Endothelial cell of umbilical vein (primary cell): ENCODE data around the gene LRRC41. TPM values are rescaled to one million over a fixed set of nuclear protein-coding genes. Genes with fewer than 3 reads are reported as not detected.

Experiments
- BruUV-seq: library from RNA; stranded (reverse); fragments of 400-500 nt; replicated peaks from 2 replicates; lab custom pipeline; 2021; lab: Mats Ljungman, UMichigan
- CTCF ChIA-PET: fragments of 300-600, 350-600 bp; sonication (Branson Sonifier 250); formaldehyde crosslinking; loops from one replicate; lab custom pipeline; 2021; ENCODE audit warnings: antibody characterized with exemption, inconsistent platforms; lab: Charles Lee
- POLR2A ChIA-PET: fragments of 300-600, 350-600 bp; sonication (Branson Sonifier 250); formaldehyde crosslinking; loops from one replicate; lab custom pipeline; 2021; ENCODE audit warnings: antibody characterized with exemption, inconsistent platforms; lab: Charles Lee
- DNase-seq: peaks from one replicate; pipeline ENCODE4 v3.0.0-alpha.2; 2011; ENCODE audit warnings: low read depth, low spot score
- FAIRE-seq: peaks from 2 replicates; lab custom pipeline; 2011; peaks lifted over from hg19 to GRCh38; lab: Jason Lieb, UNC
- H2AFZ ChIP-seq: 2 replicates; pipeline ENCODE4 v1.6.0; 2012; ENCODE audit warnings: low read depth, low read length, control low read depth, inconsistent platforms
- H3K27ac ChIP-seq: 2 replicates; pipeline ENCODE4 v1.5.1; 2011; ENCODE audit warnings: low read depth, mild to moderate bottlenecking, control low read depth, low read length, moderate library complexity; ENCODE audit not compliant: insufficient read depth
- H3K27me3 ChIP-seq, 2 experiments: 2 replicates each; pipeline versions ENCODE4 v1.6.0 to v1.6.1; 2011; ENCODE audit warnings: low read length in 2 of 2, mixed read lengths in 1 of 2; ENCODE audit not compliant: control insufficient read depth in 2 of 2, insufficient read depth in 2 of 2
- H3K36me3 ChIP-seq, 2 experiments: 2 replicates in 1 of 2; 3 replicates in 1 of 2; pipeline ENCODE4 v1.5.1; 2011; ENCODE audit warnings: low read length in 2 of 2, mild to moderate bottlenecking in 1 of 2, moderate library complexity in 1 of 2; ENCODE audit not compliant: control insufficient read depth in 2 of 2, insufficient read depth in 2 of 2; ENCODE audit errors: extremely low read depth in 1 of 2
- H3K4me1 ChIP-seq: 3 replicates; pipeline ENCODE4 v1.5.1; 2011; ENCODE audit warnings: mild to moderate bottlenecking, low read length; ENCODE audit not compliant: control insufficient read depth, insufficient read depth; ENCODE audit errors: extremely low read depth
- H3K4me2 ChIP-seq: 2 replicates; pipeline ENCODE4 v1.6.1; 2011; ENCODE audit warnings: low read length, control low read depth, mixed read lengths; ENCODE audit not compliant: insufficient read depth
- H3K4me3 ChIP-seq, 3 experiments: fragments of 200-600 bp in 1 of 3; sonication (generic), shearing (Covaris generic) in 1 of 3; replicated peaks in 1 of 3; 2 replicates each; pipeline ENCODE4 v1.5.1; 2011 to 2016; ENCODE audit warnings: control low read depth in 3 of 3, low read length in 3 of 3, mild to moderate bottlenecking in 2 of 3, inconsistent platforms in 1 of 3, low read depth in 1 of 3, moderate library complexity in 1 of 3; ENCODE audit not compliant: insufficient read depth in 1 of 3
- H3K79me2 ChIP-seq: 2 replicates; pipeline ENCODE4 v1.6.0; 2012; ENCODE audit warnings: low read length, inconsistent platforms; ENCODE audit not compliant: control insufficient read depth, insufficient read depth
- H3K9ac ChIP-seq: replicated peaks from 2 replicates; pipeline ENCODE3; 2011; ENCODE audit warnings: low read length, control low read depth; ENCODE audit not compliant: insufficient read depth; ENCODE audit errors: extremely low read depth
- H3K9me1 ChIP-seq: replicated peaks from 3 replicates; pipeline ENCODE4 v1.6.0; 2011; ENCODE audit warnings: mild to moderate bottlenecking, low read length; ENCODE audit not compliant: control insufficient read depth, insufficient read depth; ENCODE audit errors: extremely low read depth
- H3K9me3 ChIP-seq: replicated peaks from 2 replicates; pipeline ENCODE4 v1.5.1; 2012; ENCODE audit warnings: low read length, inconsistent platforms; ENCODE audit not compliant: control insufficient read depth, insufficient read depth
- H4K20me1 ChIP-seq: replicated peaks from 2 replicates; pipeline ENCODE3; 2011; ENCODE audit warnings: mild to moderate bottlenecking, low read length; ENCODE audit not compliant: control insufficient read depth, insufficient read depth; ENCODE audit errors: extremely low read depth
- EZH2 ChIP-seq: IDR thresholded peaks from 2 replicates; pipeline ENCODE4 v1.6.1; 2012; ENCODE audit warnings: borderline replicate concordance, low read depth, mild to moderate bottlenecking, moderate library complexity, low read length, inconsistent platforms; ENCODE audit not compliant: severe bottlenecking
- GATA2 ChIP-seq: IDR thresholded peaks from 2 replicates; pipeline ENCODE4 v1.7.0; 2011; ENCODE audit warnings: low read depth, mild to moderate bottlenecking, moderate library complexity, mixed read lengths, low read length; ENCODE audit not compliant: insufficient read length, insufficient read depth
- JUN ChIP-seq: IDR thresholded peaks from 2 replicates; pipeline ENCODE4 v1.6.1; 2011; ENCODE audit warnings: borderline replicate concordance, low read depth; ENCODE audit not compliant: insufficient read length, insufficient read depth
- MYC ChIP-seq: IDR thresholded peaks from one replicate; pipeline ENCODE4 v1.6.1; 2011; ENCODE audit warnings: mild to moderate bottlenecking, low read depth, low read length
- POLR2A ChIP-seq: IDR thresholded peaks from 2 replicates; pipeline ENCODE4 v1.6.1; 2012; ENCODE audit warnings: low read depth, mild to moderate bottlenecking, control low read depth, low read length
- POLR2AphosphoS5 ChIP-seq: IDR thresholded peaks from 2 replicates; pipeline ENCODE4 v1.6.1; 2012; ENCODE audit warnings: low read depth, mild to moderate bottlenecking, control low read depth, low read length, moderate library complexity; ENCODE audit not compliant: insufficient read depth
- dilution Hi-C: fragments of 300-500 bp; cut with MboI; formaldehyde crosslinking; loops from one replicate; pipeline ENCODE4 v1.15.0; 2019; ENCODE audit warnings: low sequenced_read_pairs; ENCODE audit not compliant: extremely low pct_ligation_motif_present
- intact Hi-C: fragments of 100-400 bp; cut with micrococcal nuclease; formaldehyde crosslinking; loops from one replicate; pipeline ENCODE4 v1.10.0; 2022
- polyA plus RNA-seq, 4 experiments: library from polyadenylated mRNA; depleted of rRNA in 3 of 4; stranded (reverse) in 3 of 4; unstranded in 1 of 4; fragments of >200 nt; gene quantifications; 2 replicates each; pipeline versions ENCODE4 v1.2.1 to v1.2.3, GENCODE V29; 2011 to 2012; ENCODE audit warnings: missing spikeins in 1 of 4
- total RNA-seq: library from RNA; stranded (reverse); gene quantifications from 2 replicates; pipeline ENCODE4 v1.2.3, GENCODE V29; 2021
- TF ChIP-seq, protein P1 (sequence below): IDR thresholded peaks from 2 replicates; pipeline ENCODE4 v1.6.1; 2011; ENCODE audit not compliant: insufficient read depth, insufficient read length
- TF ChIP-seq, protein P2 (sequence below), 2 donors: IDR thresholded peaks; 1 replicate in 1 of 2; 2 replicates in 1 of 2; pipeline ENCODE4 v1.5.1; 2011; ENCODE audit warnings: low read length in 2 of 2, mild to moderate bottlenecking in 2 of 2, moderate library complexity in 2 of 2, control low read depth in 1 of 2, inconsistent platforms in 1 of 2, low read depth in 1 of 2; ENCODE audit not compliant: insufficient read depth in 1 of 2; ENCODE audit errors: extremely low read depth in 1 of 2

LRRC41 gene
- total and polyA plus RNA-seq, 2 donors (not counting 3 experiments of a cell fraction or from before 2014, with no cell fraction given) = 69.2 to 91.1 TPM

DNA sequence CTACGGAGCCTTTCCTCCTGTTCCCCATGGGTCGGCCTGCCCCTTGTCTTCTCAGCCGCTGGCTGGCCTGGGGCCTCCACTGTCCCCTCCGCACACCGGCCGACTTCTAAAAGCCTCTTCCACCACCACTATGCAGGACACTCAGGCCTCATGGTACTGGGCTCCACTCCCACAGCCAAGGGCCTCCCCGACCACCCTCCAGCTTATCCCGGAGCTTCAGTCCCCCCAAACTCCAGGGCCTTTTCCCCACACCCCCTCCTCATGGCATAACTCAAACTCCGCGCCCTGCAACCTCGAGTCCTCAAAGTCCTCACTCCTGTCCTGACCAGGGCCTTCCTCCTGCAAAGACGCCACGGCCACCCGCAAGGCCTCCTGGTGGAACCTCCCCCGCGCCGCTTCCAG lies 2.0 kb downstream of the LRRC41 start:
- no peaks in the 10 kb centered on the region for H3K9me3 ChIP-seq
- H3K79me2 ChIP-seq = peaks cover 76% of the 10 kb centered on the region
- FAIRE-seq = no peak
- BruUV-seq = no TSS peak
- TF ChIP-seq JUN (no peak), POLR2AphosphoS5 (no peak), POLR2A (no peak), EZH2 (no peak), GATA2 (no peak), MYC (no peak)
- TF ChIP-seq, protein P1, sequence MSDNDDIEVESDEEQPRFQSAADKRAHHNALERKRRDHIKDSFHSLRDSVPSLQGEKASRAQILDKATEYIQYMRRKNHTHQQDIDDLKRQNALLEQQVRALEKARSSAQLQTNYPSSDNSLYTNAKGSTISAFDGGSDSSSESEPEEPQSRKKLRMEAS = no peak
- TF ChIP-seq, protein P2, sequence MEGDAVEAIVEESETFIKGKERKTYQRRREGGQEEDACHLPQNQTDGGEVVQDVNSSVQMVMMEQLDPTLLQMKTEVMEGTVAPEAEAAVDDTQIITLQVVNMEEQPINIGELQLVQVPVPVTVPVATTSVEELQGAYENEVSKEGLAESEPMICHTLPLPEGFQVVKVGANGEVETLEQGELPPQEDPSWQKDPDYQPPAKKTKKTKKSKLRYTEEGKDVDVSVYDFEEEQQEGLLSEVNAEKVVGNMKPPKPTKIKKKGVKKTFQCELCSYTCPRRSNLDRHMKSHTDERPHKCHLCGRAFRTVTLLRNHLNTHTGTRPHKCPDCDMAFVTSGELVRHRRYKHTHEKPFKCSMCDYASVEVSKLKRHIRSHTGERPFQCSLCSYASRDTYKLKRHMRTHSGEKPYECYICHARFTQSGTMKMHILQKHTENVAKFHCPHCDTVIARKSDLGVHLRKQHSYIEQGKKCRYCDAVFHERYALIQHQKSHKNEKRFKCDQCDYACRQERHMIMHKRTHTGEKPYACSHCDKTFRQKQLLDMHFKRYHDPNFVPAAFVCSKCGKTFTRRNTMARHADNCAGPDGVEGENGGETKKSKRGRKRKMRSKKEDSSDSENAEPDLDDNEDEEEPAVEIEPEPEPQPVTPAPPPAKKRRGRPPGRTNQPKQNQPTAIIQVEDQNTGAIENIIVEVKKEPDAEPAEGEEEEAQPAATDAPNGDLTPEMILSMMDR (IDR thresholded peaks at IDR 0.05; ENCODE audit: extremely low read depth in 1 of 2, insufficient read depth in 1 of 2, low read depth in 1 of 2, low read length in 2 of 2) = no peak
- no peaks in the 10 kb centered on the region for H4K20me1 ChIP-seq
- H3K4me1 ChIP-seq = peaks cover 20% of the 10 kb centered on the region
- peaks cover 11 to 12% of the 10 kb centered on the region in 2 experiments for H3K36me3 ChIP-seq
- peak overlapping the region; percentile 97 for H3K9ac ChIP-seq
- dilution Hi-C loops (no loop called here), intact Hi-C loops (loop anchor here (5.0 kb wide), 1 partner anchor 169 kb away; the partner anchor contains the start of gene PIK3R3)
- DNase-seq = no peak
- peak overlapping the region; percentile 73 to 94 (median 84) for H3K4me3 ChIP-seq
- peak overlapping the region; percentile 81 for H3K27ac ChIP-seq
- H3K27me3 ChIP-seq = no peaks in the 10 kb centered on the region
- H2AFZ ChIP-seq = peak overlapping the region; percentile 12
- ChIA-PET POLR2A (no interaction called here), CTCF (interaction anchor here (1.6 kb wide), 1 partner anchor 146 kb away, joined by 3 read pairs; no protein-coding TSS in a partner anchor)
- H3K4me2 ChIP-seq = peak overlapping the region; percentile 94
- no peaks in the 10 kb centered on the region for H3K9me1 ChIP-seq
